ENCODE data around the gene UBE2E1.
A peak's percentile ranks its signal among the peaks of the same experiment; 100 is the strongest.

Gene UBE2E1

GRCh38 chr3:23761440-23761896 lies 44.3 kb upstream of the UBE2E1 start:
- peak; percentile 69 for DNase-seq (ENCODE audit: extremely low spot score)
- CTCF ChIA-PET: interaction anchor here (0.6 to 1.5 kb wide), 6 partner anchors 9 to 968 kb away, joined by 3 to 6 read pairs (median 4); no protein-coding TSS in a partner anchor
- TF ChIP-seq ELF4 (IDR thresholded peaks at IDR 0.05) (no peak), FOXM1 (IDR thresholded peaks at IDR 0.05; ENCODE audit: borderline replicate concordance) (no peak), FOXA1 (IDR thresholded peaks at IDR 0.05) (no peak), TARDBP (IDR thresholded peaks at IDR 0.05) (no peak)
- POLR2A ChIA-PET: no interaction called here

GRCh38 chr3:23762214-23762613 lies 43.5 kb upstream of the UBE2E1 start:
- DNase-seq (ENCODE audit: extremely low spot score): no peak
- ChIA-PET POLR2A (no interaction called here), CTCF (interaction anchor here (0.6 to 1.3 kb wide), 3 partner anchors 9 to 926 kb away, joined by 3 to 4 read pairs (median 3); no protein-coding TSS in a partner anchor)
- TF ChIP-seq ELF4 (IDR thresholded peaks at IDR 0.05) (no peak), ZNF384 (IDR thresholded peaks at IDR 0.05) (no peak), NFRKB (IDR thresholded peaks at IDR 0.05) (no peak), SP1 (IDR thresholded peaks at IDR 0.05) (no peak), LEF1 (IDR thresholded peaks at IDR 0.05; ENCODE audit: borderline replicate concordance) (no peak), CTBP1 (IDR thresholded peaks at IDR 0.05; ENCODE audit: borderline replicate concordance) (no peak), ARNT (IDR thresholded peaks at IDR 0.05) (no peak), FOXM1 (IDR thresholded peaks at IDR 0.05; ENCODE audit: borderline replicate concordance) (no peak), TARDBP (IDR thresholded peaks at IDR 0.05) (no peak), FOXA1 (IDR thresholded peaks at IDR 0.05) (no peak), FOXK2 (IDR thresholded peaks at IDR 0.05) (no peak), HDGF (IDR thresholded peaks at IDR 0.05; ENCODE audit: borderline replicate concordance) (no peak), PKNOX1 (IDR thresholded peaks at IDR 0.05) (no peak), SUZ12 (IDR thresholded peaks at IDR 0.05) (no peak), BHLHE40 (IDR thresholded peaks at IDR 0.05; ENCODE audit: borderline replicate concordance) (no peak)

- TF ChIP-seq TARDBP (IDR thresholded peaks at IDR 0.05) (no peak), SUZ12 (IDR thresholded peaks at IDR 0.05) (no peak), L3MBTL2 (conservative IDR thresholded peaks at IDR 0.05) (no peak), BHLHE40 (IDR thresholded peaks at IDR 0.05; ENCODE audit: borderline replicate concordance) (no peak), ZNF384 (IDR thresholded peaks at IDR 0.05) (no peak), SP1 (IDR thresholded peaks at IDR 0.05) (no peak), NFRKB (IDR thresholded peaks at IDR 0.05) (no peak), CTBP1 (IDR thresholded peaks at IDR 0.05; ENCODE audit: borderline replicate concordance) (no peak), HDGF (IDR thresholded peaks at IDR 0.05; ENCODE audit: borderline replicate concordance) (no peak), LEF1 (IDR thresholded peaks at IDR 0.05; ENCODE audit: borderline replicate concordance) (no peak), FOXA1 (IDR thresholded peaks at IDR 0.05) (no peak), ARNT (IDR thresholded peaks at IDR 0.05) (no peak), FOXM1 (IDR thresholded peaks at IDR 0.05; ENCODE audit: borderline replicate concordance) (no peak), PKNOX1 (IDR thresholded peaks at IDR 0.05) (no peak), ELF4 (IDR thresholded peaks at IDR 0.05) (no peak)
- ChIA-PET POLR2A (no interaction called here), CTCF (interaction anchor here (0.6 to 1.3 kb wide), 4 partner anchors 9 to 925 kb away, joined by 3 to 4 read pairs (median 3); no protein-coding TSS in a partner anchor)
- DNase-seq (ENCODE audit: extremely low spot score): no peak
Observed at GRCh38 chr3:23762759-23763477, 42.8 kb upstream of the UBE2E1 start.

- no peak for TF ChIP-seq CTBP1 (IDR thresholded peaks at IDR 0.05; ENCODE audit: borderline replicate concordance)
- TF ChIP-seq PKNOX1 (IDR thresholded peaks at IDR 0.05): no peak
- no peak for TF ChIP-seq BHLHE40 (IDR thresholded peaks at IDR 0.05; ENCODE audit: borderline replicate concordance)
- TF ChIP-seq SUZ12 (IDR thresholded peaks at IDR 0.05): no peak
- no peak for TF ChIP-seq FOXK2 (IDR thresholded peaks at IDR 0.05)
- TF ChIP-seq ELF4 (IDR thresholded peaks at IDR 0.05): no peak
- TF ChIP-seq SP1 (IDR thresholded peaks at IDR 0.05): no peak
- TF ChIP-seq FOXM1 (IDR thresholded peaks at IDR 0.05; ENCODE audit: borderline replicate concordance): no peak
- no peak for TF ChIP-seq HDGF (IDR thresholded peaks at IDR 0.05; ENCODE audit: borderline replicate concordance)
- TF ChIP-seq ARNT (IDR thresholded peaks at IDR 0.05): no peak
- ChIA-PET CTCF (no interaction called here), POLR2A (no interaction called here)
- no peak for DNase-seq (ENCODE audit: extremely low spot score)
Observed at GRCh38 chr3:23764407-23764806, 41.3 kb upstream of the UBE2E1 start.

- TF ChIP-seq HDGF (IDR thresholded peaks at IDR 0.05; ENCODE audit: borderline replicate concordance): no peak
- no peak for TF ChIP-seq ARNT (IDR thresholded peaks at IDR 0.05)
- no peak for TF ChIP-seq FOXA1 (IDR thresholded peaks at IDR 0.05)
- no peak for TF ChIP-seq SP1 (IDR thresholded peaks at IDR 0.05)
- TF ChIP-seq CTBP1 (IDR thresholded peaks at IDR 0.05; ENCODE audit: borderline replicate concordance): no peak
- no peak for TF ChIP-seq ELF4 (IDR thresholded peaks at IDR 0.05)
- no peak for TF ChIP-seq PKNOX1 (IDR thresholded peaks at IDR 0.05)
- TF ChIP-seq FOXM1 (IDR thresholded peaks at IDR 0.05; ENCODE audit: borderline replicate concordance): no peak
- no peak for TF ChIP-seq ZNF384 (IDR thresholded peaks at IDR 0.05)
- no peak for TF ChIP-seq LEF1 (IDR thresholded peaks at IDR 0.05; ENCODE audit: borderline replicate concordance)
- no peak for TF ChIP-seq BHLHE40 (IDR thresholded peaks at IDR 0.05; ENCODE audit: borderline replicate concordance)
- TF ChIP-seq L3MBTL2 (conservative IDR thresholded peaks at IDR 0.05): no peak
- no peak for TF ChIP-seq SUZ12 (IDR thresholded peaks at IDR 0.05)
- no peak for TF ChIP-seq TARDBP (IDR thresholded peaks at IDR 0.05)
- TF ChIP-seq NFRKB (IDR thresholded peaks at IDR 0.05): no peak
- no peak for TF ChIP-seq FOXK2 (IDR thresholded peaks at IDR 0.05)
- ChIA-PET CTCF (no interaction called here), POLR2A (no interaction called here)
- DNase-seq (ENCODE audit: extremely low spot score): no peak
Observed at GRCh38 chr3:23767546-23767945, 38.2 kb upstream of the UBE2E1 start.
